GM21447 (cell line): ENCODE data around the gene KTI12.
"Not testable (repeated sequence)": the region's sequence is repeated elsewhere in the genome, so short reads cannot be mapped to it uniquely, and the experiment has no call there.

ENCODE experiments used
- ATAC-seq: cut with Tn5 transposase; IDR thresholded peaks from one replicate; pipeline ENCODE4 v1.9.1; 2021; ENCODE audit not compliant: unreplicated experiment

The KTI12 gene

DNA sequence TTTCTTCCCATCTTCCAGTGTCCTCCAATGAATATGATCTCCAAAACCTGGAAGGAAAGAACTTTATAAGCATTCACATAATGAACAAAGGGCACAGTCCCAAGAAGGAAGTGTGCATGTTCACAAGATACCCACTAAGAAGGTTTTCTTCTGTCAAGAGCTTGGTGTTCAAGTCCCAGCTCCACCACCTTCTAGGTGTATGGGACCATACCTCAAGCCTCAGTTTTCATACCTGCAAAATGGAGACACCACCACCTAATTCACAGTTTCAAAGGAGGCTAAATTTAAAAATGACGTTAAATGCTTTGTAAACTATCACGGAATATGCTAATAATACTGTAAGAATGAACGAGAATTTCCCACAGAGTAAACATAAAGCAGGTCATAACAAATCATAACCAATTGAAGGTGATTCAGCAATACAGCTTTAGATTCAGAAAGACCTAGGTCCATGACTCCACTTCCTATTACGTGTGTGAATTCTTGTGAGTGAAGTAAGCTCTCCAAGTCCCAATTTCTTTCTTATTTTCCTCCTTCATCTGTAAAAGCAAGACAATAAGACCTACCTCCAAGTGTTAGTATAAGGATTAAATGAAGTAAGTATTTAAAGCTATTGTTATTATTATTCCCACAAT lies 8.1 kb upstream of the KTI12 start:
- no peak for ATAC-seq

GRCh38 chr1:52037909-52038308 lies 4.3 kb upstream of the KTI12 start:
- no peak for ATAC-seq

- ATAC-seq, result no peak
Observed at GRCh38 chr1:52037402-52037814, 3.8 kb upstream of the KTI12 start.

GRCh38 chr1:52034050-52034384 lies 407 bp upstream of the KTI12 start:
- no peak for ATAC-seq

- ATAC-seq, result peak; percentile 47
Observed at GRCh38 chr1:52032785-52033131, 852 bp downstream of the KTI12 start.

GRCh38 chr1:52032124-52032784 lies 1.4 kb downstream of the KTI12 start:
- ATAC-seq, result peak; percentile 39

- ATAC-seq, result not testable (repeated sequence)
Observed at GRCh38 chr1:52028839-52029238, 4.8 kb downstream of the KTI12 start.

- no peak for ATAC-seq
Observed at GRCh38 chr1:52028328-52028727, 5.3 kb downstream of the KTI12 start.

GRCh38 chr1:52026278-52026677 lies 7.3 kb downstream of the KTI12 start:
- no peak for ATAC-seq

DNA sequence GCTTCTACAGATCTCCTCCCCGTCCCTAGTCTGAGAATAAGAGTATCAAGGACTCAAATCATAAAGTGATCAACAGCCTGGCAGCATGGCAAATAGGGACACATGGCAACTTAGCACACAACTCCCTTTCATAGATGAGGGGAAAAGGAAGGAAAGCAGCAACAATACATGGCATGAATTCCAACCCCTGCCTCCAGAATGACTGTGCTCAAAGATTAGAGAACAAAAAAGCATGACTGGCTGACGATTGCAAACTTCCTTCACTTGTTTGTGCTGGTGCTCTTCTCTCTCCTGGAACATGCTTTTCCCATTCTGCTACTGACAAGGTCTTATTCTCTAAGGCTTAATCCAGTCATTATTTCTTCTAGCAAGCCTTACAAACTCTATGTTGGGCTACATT lies 11.5 kb downstream of the KTI12 start:
- ATAC-seq, result no peak

DNA sequence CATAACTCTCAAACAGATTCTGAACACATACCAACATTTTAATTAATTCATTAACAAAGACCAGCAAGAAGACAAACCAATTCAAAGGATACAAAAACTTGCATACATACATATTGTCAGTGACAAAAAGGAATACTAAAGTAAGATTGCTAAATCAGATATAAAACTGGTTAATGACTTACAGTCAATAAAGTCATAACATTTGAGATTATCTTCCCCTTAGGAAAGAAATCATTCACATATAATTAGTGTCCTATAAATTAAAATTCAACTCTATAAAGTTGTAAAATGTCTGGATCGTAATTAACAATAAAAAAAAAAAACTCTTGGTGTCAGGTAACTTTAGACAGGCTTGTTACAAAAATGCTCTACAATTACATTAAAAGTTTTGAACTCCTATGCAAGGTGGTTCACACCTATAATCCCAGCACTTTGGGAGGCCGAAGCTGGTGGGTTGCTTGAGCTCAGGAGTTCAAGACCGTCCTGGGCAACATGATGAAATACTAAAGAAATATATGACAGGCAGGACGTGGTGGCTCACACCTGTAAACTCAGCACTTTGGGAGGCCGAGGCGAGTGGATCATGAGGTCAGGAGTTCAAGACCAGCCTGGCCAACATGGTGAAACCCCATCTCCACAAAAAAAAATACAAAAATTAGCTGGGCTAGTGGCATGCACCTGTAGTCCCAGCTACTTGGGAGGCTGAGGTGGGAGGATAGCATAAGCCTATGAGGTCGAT lies 25.4 kb downstream of the KTI12 start:
- ATAC-seq, result no peak

- no peak for ATAC-seq
Observed at GRCh38 chr1:52007215-52008002, 26.2 kb downstream of the KTI12 start.

GRCh38 chr1:52006081-52006553 lies 27.5 kb downstream of the KTI12 start:
- ATAC-seq, result not testable (repeated sequence)

DNA sequence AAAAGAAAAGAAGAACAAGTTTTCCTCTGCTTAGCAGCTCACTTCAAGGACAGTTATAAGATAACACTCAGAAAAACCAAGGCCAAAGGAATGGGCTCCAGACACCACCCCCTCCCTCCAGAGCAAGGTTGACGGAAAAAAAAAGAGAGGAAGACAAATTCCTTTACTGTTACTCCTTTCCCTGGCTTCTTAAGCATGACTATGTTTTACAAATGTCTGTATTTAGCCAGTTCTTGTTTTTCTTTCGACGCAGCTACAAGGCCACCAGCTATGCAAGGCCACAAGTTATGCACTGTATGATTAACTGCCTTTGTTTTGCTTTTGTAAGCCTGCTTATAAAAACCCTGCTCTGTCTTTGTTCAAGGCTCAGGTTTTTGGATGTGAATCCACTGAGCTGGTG lies 28.1 kb downstream of the KTI12 start:
- ATAC-seq, result not testable (repeated sequence)

GRCh38 chr1:52003877-52004276 lies 29.7 kb downstream of the KTI12 start:
- no peak for ATAC-seq

GRCh38 chr1:52002038-52002917 lies 31.3 kb downstream of the KTI12 start:
- peak; percentile 77 for ATAC-seq

- no peak for ATAC-seq
Observed at GRCh38 chr1:51998701-51999100, 34.9 kb downstream of the KTI12 start.

- ATAC-seq, result no peak
Observed at GRCh38 chr1:51997974-51998382, 35.6 kb downstream of the KTI12 start.

- peak; percentile 69 for ATAC-seq
Observed at GRCh38 chr1:51990478-51990965, 43.1 kb downstream of the KTI12 start, which contains the start of gene RAB3B. Gene RAB3B, minus strand, starts transcription at chr1:51990700. Its CDS starts 13,583 bp downstream, at chr1:51977117.
